ENCODE results near the gene DMRTC2. TPM values are rescaled to one million over a fixed set of nuclear protein-coding genes. Genes with fewer than 3 reads are reported as not detected.

DMRTC2 gene
- total and polyA plus RNA-seq, 9 of the 15 experiments (the other 6 are each of a cell fraction or from before 2014, with no cell fraction given) = 0.03 TPM; not detected in 8

DNA sequence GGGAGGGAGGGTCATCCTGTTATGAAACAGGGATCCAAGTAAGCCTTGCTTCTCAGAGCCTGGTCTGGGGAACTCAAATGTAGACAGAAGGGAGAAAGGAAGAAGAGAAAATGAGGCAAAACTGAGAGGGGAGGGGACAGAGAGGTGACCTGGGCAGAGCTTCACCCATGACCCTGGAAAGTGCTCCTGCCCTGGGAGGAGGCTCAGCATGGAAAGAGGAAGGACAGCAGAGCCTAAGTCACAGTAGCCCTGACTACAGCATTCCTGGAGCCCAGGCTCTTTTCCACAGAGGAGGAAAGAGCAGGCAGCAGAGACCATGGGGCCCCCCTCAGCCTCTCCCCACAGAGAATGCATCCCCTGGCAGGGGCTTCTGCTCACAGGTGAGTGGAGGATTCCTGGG is 48.5 kb upstream of the DMRTC2 start, which contains the start of gene CEACAM3 (continued):
- TF ChIP-seq, protein P1, sequence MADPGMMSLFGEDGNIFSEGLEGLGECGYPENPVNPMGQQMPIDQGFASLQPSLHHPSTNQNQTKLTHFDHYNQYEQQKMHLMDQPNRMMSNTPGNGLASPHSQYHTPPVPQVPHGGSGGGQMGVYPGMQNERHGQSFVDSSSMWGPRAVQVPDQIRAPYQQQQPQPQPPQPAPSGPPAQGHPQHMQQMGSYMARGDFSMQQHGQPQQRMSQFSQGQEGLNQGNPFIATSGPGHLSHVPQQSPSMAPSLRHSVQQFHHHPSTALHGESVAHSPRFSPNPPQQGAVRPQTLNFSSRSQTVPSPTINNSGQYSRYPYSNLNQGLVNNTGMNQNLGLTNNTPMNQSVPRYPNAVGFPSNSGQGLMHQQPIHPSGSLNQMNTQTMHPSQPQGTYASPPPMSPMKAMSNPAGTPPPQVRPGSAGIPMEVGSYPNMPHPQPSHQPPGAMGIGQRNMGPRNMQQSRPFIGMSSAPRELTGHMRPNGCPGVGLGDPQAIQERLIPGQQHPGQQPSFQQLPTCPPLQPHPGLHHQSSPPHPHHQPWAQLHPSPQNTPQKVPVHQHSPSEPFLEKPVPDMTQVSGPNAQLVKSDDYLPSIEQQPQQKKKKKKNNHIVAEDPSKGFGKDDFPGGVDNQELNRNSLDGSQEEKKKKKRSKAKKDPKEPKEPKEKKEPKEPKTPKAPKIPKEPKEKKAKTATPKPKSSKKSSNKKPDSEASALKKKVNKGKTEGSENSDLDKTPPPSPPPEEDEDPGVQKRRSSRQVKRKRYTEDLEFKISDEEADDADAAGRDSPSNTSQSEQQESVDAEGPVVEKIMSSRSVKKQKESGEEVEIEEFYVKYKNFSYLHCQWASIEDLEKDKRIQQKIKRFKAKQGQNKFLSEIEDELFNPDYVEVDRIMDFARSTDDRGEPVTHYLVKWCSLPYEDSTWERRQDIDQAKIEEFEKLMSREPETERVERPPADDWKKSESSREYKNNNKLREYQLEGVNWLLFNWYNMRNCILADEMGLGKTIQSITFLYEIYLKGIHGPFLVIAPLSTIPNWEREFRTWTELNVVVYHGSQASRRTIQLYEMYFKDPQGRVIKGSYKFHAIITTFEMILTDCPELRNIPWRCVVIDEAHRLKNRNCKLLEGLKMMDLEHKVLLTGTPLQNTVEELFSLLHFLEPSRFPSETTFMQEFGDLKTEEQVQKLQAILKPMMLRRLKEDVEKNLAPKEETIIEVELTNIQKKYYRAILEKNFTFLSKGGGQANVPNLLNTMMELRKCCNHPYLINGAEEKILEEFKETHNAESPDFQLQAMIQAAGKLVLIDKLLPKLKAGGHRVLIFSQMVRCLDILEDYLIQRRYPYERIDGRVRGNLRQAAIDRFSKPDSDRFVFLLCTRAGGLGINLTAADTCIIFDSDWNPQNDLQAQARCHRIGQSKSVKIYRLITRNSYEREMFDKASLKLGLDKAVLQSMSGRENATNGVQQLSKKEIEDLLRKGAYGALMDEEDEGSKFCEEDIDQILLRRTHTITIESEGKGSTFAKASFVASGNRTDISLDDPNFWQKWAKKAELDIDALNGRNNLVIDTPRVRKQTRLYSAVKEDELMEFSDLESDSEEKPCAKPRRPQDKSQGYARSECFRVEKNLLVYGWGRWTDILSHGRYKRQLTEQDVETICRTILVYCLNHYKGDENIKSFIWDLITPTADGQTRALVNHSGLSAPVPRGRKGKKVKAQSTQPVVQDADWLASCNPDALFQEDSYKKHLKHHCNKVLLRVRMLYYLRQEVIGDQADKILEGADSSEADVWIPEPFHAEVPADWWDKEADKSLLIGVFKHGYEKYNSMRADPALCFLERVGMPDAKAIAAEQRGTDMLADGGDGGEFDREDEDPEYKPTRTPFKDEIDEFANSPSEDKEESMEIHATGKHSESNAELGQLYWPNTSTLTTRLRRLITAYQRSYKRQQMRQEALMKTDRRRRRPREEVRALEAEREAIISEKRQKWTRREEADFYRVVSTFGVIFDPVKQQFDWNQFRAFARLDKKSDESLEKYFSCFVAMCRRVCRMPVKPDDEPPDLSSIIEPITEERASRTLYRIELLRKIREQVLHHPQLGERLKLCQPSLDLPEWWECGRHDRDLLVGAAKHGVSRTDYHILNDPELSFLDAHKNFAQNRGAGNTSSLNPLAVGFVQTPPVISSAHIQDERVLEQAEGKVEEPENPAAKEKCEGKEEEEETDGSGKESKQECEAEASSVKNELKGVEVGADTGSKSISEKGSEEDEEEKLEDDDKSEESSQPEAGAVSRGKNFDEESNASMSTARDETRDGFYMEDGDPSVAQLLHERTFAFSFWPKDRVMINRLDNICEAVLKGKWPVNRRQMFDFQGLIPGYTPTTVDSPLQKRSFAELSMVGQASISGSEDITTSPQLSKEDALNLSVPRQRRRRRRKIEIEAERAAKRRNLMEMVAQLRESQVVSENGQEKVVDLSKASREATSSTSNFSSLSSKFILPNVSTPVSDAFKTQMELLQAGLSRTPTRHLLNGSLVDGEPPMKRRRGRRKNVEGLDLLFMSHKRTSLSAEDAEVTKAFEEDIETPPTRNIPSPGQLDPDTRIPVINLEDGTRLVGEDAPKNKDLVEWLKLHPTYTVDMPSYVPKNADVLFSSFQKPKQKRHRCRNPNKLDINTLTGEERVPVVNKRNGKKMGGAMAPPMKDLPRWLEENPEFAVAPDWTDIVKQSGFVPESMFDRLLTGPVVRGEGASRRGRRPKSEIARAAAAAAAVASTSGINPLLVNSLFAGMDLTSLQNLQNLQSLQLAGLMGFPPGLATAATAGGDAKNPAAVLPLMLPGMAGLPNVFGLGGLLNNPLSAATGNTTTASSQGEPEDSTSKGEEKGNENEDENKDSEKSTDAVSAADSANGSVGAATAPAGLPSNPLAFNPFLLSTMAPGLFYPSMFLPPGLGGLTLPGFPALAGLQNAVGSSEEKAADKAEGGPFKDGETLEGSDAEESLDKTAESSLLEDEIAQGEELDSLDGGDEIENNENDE (IDR thresholded peaks at IDR 0.05; ENCODE audit: low read depth, low read length) = no peak
- no peak for TF ChIP-seq HDAC1 (IDR thresholded peaks at IDR 0.05)
- no peak for TF ChIP-seq ZSCAN29 (IDR thresholded peaks at IDR 0.05)
- no peak for TF ChIP-seq EZH2 (IDR thresholded peaks at IDR 0.05; ENCODE audit: borderline replicate concordance, low read depth, low read length)
- TF ChIP-seq NEUROD1 (IDR thresholded peaks at IDR 0.05; ENCODE audit: borderline replicate concordance, low read depth, low read length, partially characterized antibody) = no peak
- no peak for TF ChIP-seq FOXJ3 (CRISPR knock-in tag; IDR thresholded peaks at IDR 0.05)
- TF ChIP-seq MEIS2 (IDR thresholded peaks at IDR 0.05; ENCODE audit: partially characterized antibody) = no peak
- TF ChIP-seq, protein P2, sequence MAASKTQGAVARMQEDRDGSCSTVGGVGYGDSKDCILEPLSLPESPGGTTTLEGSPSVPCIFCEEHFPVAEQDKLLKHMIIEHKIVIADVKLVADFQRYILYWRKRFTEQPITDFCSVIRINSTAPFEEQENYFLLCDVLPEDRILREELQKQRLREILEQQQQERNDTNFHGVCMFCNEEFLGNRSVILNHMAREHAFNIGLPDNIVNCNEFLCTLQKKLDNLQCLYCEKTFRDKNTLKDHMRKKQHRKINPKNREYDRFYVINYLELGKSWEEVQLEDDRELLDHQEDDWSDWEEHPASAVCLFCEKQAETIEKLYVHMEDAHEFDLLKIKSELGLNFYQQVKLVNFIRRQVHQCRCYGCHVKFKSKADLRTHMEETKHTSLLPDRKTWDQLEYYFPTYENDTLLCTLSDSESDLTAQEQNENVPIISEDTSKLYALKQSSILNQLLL (CRISPR knock-in tag; IDR thresholded peaks at IDR 0.05; ENCODE audit: borderline replicate concordance) = no peak
- no peak for TF ChIP-seq SMARCE1 (IDR thresholded peaks at IDR 0.05)
- TF ChIP-seq ERF (CRISPR knock-in tag; IDR thresholded peaks at IDR 0.05) = no peak
- TF ChIP-seq HIVEP1 (CRISPR knock-in tag; IDR thresholded peaks at IDR 0.05) = no peak
- no peak for TF ChIP-seq ATF7 (IDR thresholded peaks at IDR 0.05)
- no peak for TF ChIP-seq ZNF184 (CRISPR knock-in tag; IDR thresholded peaks at IDR 0.05)
- no peak for TF ChIP-seq ZBTB8A (IDR thresholded peaks at IDR 0.05; ENCODE audit: partially characterized antibody)
- TF ChIP-seq ZNF274 (IDR thresholded peaks at IDR 0.05; ENCODE audit: borderline replicate concordance, low read depth, low read length) = no peak
